RWPE2 (cell line): ENCODE data around the gene PGM5.

ENCODE experiments used
- ATAC-seq: fragments of 200-7000 bp; cut with Tn5 transposase; 3 replicates; pipeline ENCODE4 v1.9.1; 2021; ENCODE audit warnings: low read depth
- DNase-seq: peaks from one replicate; pipeline ENCODE4 v3.0.0-alpha.2; 2020; ENCODE audit warnings: low spot score
- H3K27ac ChIP-seq: fragments of 450-650 bp; 2 replicates; pipeline ENCODE4 v1.5.1; 2017; ENCODE audit warnings: mild to moderate bottlenecking; ENCODE audit not compliant: poor library complexity, severe bottlenecking
- H3K27me3 ChIP-seq: fragments of 250-450 bp; sonication (Bioruptor Pico); 2 replicates; pipeline ENCODE4 v1.5.1; 2021; ENCODE audit warnings: mild to moderate bottlenecking, moderate library complexity; ENCODE audit not compliant: insufficient read depth, poor library complexity, severe bottlenecking
- H3K36me3 ChIP-seq: fragments of 250-450 bp; sonication (Bioruptor Pico); 2 replicates; pipeline ENCODE4 v1.5.1; 2020; ENCODE audit warnings: low read depth, mild to moderate bottlenecking, moderate library complexity
- H3K4me1 ChIP-seq: fragments of 250-450 bp; sonication (Bioruptor Pico); 2 replicates; pipeline ENCODE4 v1.5.1; 2021; ENCODE audit warnings: mild to moderate bottlenecking, moderate library complexity; ENCODE audit not compliant: insufficient read depth, poor library complexity, severe bottlenecking
- H3K4me3 ChIP-seq: fragments of 250-450 bp; sonication (Bioruptor Pico); 2 replicates; pipeline ENCODE4 v1.5.1; 2021; ENCODE audit warnings: mild to moderate bottlenecking, moderate library complexity; ENCODE audit not compliant: severe bottlenecking
- H3K9me3 ChIP-seq: fragments of 250-450 bp; sonication (Bioruptor Pico); 2 replicates; pipeline ENCODE4 v1.5.1; 2021; ENCODE audit warnings: mild to moderate bottlenecking, moderate library complexity; ENCODE audit not compliant: severe bottlenecking
- CTCF ChIP-seq: fragments of 450-650 bp; IDR thresholded peaks from one replicate; pipeline ENCODE4 v1.5.1; 2017; ENCODE audit warnings: mild to moderate bottlenecking, moderate library complexity; ENCODE audit not compliant: poor library complexity, severe bottlenecking

PGM5 gene

GRCh38 chr9:68505681-68506409 is 149.4 kb downstream of the PGM5 start:
- no peak for DNase-seq
- Histone ChIP-seq H3K27me3 (no peaks in the 10 kb centered on the region), H3K4me1 (no peaks in the 10 kb centered on the region), H3K4me3 (no peak overlapping the region), H3K9me3 (no peaks in the 10 kb centered on the region), H3K36me3 (no peaks in the 10 kb centered on the region), H3K27ac (no peak overlapping the region)
- ATAC-seq: no peak
- no peak for TF ChIP-seq CTCF

DNA sequence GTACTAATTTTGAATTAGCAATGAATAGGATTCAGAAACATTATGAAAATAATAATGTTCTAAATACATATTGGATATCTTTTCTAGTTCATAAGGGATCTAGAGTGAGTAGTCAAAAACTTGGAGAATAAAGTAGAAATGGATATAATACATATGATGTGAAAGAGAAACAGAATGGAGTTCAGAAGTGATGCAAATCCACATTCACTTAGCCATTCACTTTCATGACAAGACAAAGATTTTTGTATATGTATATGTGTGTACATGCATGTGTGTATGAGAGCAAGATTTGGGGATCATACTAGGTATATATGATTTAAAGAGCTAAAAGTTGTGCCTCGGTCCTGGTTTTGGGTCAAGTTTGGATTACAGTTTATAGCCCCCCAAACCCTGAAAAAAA is 150.1 kb downstream of the PGM5 start:
- Histone ChIP-seq H3K4me3 (no peak overlapping the region), H3K36me3 (no peaks in the 10 kb centered on the region), H3K9me3 (no peaks in the 10 kb centered on the region), H3K27me3 (no peaks in the 10 kb centered on the region), H3K4me1 (no peaks in the 10 kb centered on the region), H3K27ac (no peak overlapping the region)
- DNase-seq: no peak
- no peak for TF ChIP-seq CTCF
- ATAC-seq: no peak

DNA sequence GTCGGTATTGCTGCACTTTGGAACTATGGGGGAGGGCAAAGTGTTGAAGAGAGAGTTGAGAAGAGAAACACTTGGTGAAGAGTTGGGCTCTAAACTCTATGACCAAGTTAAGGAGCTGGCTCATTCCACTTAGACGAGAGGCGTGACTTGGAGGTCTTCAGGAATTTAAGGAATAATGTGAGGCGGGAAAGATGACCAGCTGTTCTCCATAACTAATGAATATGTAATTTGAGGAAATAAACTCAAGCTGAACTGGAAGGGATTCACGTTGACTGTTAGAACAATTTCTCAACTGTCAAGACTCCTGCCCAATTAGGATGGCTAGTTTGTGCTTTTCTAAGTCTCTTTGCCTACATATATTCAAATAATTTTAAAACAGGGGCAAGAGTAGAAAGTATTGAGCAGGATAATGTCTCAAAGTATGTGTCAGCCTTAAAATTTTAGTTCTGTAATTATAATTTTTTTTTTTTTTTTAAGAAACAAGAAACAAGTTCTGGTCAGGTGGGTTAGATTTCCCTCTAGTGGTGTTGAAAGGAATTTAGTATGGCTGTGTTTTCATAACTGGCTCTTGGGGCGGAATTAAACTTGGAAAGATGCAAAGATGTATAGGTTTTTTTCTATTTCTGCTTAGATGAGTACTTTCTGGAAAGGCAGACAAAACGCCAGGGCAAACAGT is 150.9 kb downstream of the PGM5 start:
- DNase-seq (no peak), ATAC-seq (no peak)
- Histone ChIP-seq H3K9me3 (no peaks in the 10 kb centered on the region), H3K27ac (no peak overlapping the region), H3K4me1 (no peaks in the 10 kb centered on the region), H3K27me3 (no peaks in the 10 kb centered on the region), H3K4me3 (no peak overlapping the region), H3K36me3 (no peaks in the 10 kb centered on the region)
- TF ChIP-seq CTCF: peak; percentile 71

GRCh38 chr9:68507806-68508145 is 151.4 kb downstream of the PGM5 start:
- ATAC-seq (no peak), DNase-seq (no peak)
- no peak overlapping the region for H3K4me3 ChIP-seq
- no peak overlapping the region for H3K27ac ChIP-seq
- no peaks in the 10 kb centered on the region for H3K27me3 ChIP-seq
- TF ChIP-seq CTCF: peak; percentile 50
- no peaks in the 10 kb centered on the region for H3K4me1 ChIP-seq
- H3K9me3 ChIP-seq: no peaks in the 10 kb centered on the region
- no peaks in the 10 kb centered on the region for H3K36me3 ChIP-seq

DNA sequence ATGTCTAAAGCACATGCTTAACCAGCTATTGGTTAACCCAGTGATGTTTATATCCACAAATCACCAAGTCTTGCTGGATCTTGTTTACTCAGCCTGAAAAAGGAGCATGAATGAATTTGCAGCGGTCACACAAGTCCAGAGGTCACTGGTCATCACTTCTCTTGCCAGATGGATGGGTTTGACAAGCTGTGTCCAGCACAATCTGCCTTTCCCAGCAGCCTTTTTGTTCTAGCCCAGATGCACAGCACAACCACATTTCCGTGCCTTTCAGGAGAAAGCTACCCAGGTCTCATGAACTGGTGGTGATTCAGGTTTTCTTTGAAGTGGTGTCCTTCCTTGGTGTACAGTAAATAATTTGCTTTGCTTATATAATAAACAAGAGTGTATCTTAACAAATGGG is 152.1 kb downstream of the PGM5 start:
- Histone ChIP-seq H3K36me3 (no peaks in the 10 kb centered on the region), H3K9me3 (no peaks in the 10 kb centered on the region), H3K4me1 (no peaks in the 10 kb centered on the region), H3K27ac (no peak overlapping the region), H3K4me3 (no peak overlapping the region), H3K27me3 (no peaks in the 10 kb centered on the region)
- TF ChIP-seq CTCF: no peak
- DNase-seq (no peak), ATAC-seq (no peak)
